GM19351 (cell line): Measurements from ENCODE around the gene GIN1.
"Not testable (repeated sequence)": the region's sequence is repeated elsewhere in the genome, so short reads cannot be mapped to it uniquely, and the experiment has no call there.

Experiments
- ATAC-seq: cut with Tn5 transposase; IDR thresholded peaks from one replicate; pipeline ENCODE4 v1.9.1; 2021; ENCODE audit warnings: mild to moderate bottlenecking, moderate library complexity; ENCODE audit not compliant: unreplicated experiment

The GIN1 gene

DNA sequence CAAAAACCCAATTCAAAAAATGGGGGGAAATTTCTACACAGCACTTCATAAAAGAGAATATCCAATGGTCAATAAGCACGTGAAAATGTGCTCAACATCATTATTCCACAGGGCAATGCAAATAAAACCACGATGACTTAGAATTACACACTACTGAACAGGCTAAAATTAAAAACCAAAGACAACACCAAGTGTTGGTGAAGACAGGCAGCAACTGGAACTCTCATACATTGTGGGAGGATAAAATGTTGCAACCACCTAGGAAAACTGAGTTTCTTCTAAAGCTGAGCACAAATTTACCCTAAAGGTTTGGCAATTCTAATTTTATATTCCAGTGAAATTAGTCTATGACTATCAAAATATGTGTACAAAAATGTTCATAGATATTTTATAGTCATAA is 9.5 kb downstream of the GIN1 start:
- ATAC-seq, result no peak

DNA sequence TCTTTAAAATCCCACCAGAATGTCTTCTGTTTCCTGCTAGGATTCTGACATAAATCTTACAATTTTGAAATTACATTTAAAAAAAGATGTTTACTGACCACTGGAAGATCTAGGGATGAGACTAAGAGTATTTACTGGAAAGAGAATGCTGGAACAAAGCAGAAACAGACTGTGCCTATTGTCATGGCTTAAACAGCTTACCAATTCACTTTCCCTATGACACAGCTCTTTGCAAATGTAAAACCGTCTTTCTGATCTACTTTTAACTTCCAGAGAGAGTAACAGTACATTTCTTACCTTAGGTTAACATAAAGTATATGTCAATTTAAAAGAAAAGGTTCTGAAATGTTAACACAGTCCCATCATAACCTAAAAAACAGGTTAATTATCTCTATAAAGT is 10.7 kb downstream of the GIN1 start:
- ATAC-seq, result peak; percentile 44

DNA sequence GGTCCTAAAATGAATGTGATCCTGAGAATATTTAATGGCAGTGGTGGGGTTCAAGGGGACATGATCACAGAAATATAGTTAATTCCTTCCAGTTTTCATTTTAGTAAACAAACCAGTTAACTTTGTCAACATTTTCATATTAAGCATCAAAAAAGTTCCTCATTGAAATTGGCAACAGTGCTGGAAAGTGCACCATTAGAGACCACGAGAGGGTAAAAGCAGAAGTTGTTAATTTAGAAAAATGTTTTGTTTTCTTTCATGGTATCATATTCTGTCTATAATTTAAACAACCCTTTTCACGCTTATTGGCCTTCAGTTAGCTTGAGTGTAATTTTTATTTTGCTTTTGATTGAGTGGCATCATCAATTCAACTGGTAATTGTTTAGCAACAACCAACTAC is 11.9 kb downstream of the GIN1 start:
- ATAC-seq, result no peak

DNA sequence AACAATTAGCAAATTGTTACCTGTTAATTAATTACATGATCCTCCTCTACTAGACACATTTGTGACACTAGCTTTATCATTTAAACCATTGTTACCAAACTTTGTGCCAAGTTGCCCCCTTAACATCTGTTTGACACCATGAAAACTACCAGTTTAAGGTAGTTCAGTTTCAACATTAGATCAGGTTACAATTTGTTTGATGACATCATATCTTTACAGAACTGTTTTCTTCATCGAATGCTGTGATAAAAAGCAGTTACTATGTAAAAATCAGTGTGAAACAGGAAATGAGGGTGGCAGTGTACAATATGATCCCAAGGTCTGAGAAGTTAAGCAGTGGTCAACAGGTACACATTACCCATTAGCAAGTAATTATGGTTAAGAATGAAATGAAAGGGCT is 17.7 kb downstream of the GIN1 start:
- no peak for ATAC-seq

DNA sequence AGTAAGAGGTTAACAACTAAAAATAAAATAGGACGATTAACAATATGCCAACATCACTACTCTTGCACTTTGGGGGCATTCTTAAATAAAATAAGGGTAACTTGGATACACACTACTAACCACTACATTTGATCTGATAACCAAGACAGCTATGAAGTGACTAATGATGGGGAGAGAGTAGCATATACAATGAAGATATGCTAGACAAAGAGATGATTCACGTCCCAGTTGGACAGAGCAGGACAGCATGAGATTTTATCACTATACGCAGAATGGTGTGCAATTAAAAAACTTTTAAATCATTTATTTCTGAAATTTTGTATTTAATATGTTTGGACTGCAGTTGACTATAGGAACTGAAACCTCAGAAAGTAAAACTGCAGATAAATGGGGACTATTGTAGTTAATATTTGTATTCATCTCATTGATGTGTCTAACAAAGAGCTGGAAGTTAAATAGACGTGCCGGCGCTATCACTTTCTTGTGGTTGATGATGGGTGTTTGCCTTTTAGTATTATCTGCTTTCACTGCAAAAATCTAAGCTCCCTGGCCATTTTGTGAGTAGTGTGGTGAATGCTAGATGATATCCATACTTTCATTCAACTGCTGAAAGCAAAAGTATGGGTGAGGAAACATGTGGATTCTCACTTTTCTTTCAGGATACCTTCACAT is 18.7 kb downstream of the GIN1 start:
- no peak for ATAC-seq

DNA sequence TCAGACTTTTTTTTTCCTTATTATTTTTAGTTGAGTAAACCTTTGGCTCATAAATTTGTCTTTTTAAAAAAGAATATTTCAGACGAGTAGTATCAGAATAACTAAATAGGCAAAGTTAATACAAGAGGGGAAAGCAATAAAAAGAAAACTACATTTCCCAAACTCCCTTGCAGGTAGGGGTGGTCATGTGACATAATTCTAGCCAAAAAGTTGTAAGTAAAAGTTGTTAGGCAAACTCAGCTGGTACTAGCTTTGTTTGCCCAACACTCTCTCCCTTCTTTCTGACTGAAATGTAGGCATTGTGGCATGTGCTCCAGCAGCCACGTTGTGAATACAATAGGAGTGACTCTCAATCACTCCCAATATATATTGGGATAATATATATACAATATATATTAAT is 20.9 kb downstream of the GIN1 start:
- ATAC-seq, result no peak

DNA sequence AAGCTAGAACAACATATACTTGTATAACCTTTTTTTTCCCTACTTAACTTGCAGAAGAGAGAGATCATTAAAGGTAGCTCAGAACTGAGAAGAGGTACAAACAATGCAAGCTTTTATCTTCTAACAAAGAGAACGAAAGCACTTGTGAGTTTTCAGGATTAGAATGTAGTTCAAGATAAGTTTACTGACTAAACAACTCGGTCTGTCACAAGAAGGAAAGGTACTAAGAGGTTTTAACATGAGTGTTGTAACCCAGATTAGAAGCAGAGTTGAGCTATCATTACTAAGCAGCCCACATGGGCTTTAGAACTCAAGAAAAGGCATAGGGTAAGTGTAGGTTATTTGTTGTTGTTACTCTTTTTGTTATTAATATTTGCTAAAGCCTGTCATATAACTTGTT is 25.2 kb downstream of the GIN1 start:
- ATAC-seq, result no peak

DNA sequence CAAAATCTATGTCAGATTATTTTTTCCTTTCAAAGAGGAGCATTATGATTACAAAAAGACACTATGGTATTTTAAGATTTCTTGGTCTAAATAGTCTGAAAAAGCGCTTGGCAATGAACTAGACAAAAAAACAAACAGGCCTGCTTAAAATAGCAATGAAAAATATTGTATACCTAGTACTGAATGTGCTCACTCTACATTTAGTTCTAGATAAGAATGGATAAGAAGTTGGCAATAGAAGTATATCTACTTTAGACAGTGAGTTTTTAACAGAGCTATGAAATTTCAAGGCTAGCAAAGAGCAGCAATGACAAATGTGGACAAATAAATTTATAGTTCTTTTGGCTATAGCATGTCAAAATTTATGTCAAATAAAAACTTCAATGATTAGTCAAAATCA is 26.2 kb downstream of the GIN1 start:
- ATAC-seq, result no peak

DNA sequence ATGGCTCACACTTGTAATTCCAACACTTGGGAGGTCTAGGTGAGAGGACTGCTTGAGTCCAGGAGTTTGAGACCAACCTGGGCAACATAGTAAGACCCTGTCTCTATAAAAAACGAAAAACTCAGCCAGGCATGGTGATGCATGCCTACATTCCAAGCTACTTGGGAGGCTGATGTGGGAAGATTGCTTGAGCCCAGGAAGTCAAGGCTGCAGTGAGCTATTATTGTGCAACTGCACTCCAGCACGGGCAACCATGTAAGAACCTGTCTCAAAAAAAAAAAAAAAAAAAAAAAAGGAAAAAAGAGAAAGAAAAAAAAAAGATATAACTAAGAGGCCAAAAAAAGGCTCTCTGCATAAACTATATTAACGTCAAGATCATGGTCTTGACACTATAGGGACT is 27.3 kb downstream of the GIN1 start:
- no peak for ATAC-seq

DNA sequence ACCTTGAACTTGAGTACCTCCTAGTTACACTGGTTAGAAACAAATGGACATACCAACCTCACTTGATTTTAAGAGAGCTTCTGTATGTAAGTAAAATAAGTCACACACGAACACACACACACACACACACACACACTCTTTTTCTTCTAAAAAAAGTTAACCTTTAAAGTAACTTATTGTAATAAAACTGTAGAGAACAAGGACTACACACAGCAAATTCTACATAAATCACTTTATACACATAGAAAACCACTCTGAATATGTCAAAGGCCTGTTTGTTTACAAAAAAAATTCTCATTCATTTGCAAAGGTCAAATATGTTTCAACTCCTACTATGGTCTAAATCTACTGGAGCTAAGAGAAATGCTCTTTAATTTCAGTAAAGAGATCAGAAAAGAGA is 29.1 kb downstream of the GIN1 start:
- no peak for ATAC-seq

DNA sequence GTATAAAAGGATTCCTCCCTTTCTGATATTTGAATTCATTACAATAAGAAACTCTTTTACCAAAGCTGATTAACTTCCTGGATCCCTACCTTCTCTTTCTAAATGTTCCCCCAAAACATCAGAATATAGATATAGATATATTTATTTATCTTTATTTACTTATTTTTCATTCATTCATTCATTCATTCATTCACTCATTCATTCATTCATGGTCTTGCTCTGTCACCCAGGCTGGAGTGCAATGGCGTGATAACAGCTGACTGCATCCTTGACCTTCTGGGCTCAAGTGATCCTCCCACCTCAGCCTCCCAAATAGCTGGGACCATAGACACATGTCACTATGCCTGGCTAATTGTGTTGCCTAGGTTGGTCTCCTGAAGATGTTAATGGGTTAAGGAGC is 30.7 kb downstream of the GIN1 start:
- no peak for ATAC-seq

DNA sequence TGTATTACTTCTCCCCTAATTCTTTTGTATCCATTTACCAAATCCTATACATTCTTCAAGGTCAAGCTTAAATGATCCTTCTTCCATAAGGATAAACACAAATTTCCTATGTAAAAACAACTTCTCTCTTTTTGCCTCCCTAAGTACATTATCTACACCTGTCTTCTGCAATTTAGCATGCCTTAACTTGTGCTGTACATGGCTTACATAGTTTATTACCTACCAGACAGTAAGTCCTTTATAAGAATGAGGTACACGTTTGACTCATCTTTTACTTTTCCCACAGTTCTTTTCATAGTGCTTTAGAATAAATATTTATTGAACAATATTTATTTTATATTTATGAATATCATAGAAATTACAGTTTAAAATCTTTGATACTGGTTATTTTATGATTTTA is 33.4 kb downstream of the GIN1 start:
- no peak for ATAC-seq

DNA sequence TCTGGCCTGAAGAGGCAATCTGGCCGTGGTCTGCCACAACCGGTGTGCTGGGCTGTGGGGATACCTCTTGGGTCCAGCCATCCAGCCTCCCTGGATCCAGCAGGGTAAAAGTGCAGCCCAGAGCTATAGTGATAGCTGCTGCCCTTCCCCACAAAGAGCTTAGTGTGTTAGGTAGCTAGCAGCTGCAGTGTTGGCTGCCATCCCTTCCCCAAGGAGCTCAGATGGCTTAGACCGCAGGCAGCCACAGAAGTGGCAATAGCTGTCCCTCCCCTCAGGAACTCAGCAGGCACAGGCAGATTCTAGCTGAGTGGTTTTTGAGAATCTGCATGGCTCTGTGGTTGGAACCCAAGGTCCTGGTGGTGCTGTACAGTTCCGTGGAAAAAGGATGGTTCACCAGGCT is 40.1 kb downstream of the GIN1 start:
- no peak for ATAC-seq

DNA sequence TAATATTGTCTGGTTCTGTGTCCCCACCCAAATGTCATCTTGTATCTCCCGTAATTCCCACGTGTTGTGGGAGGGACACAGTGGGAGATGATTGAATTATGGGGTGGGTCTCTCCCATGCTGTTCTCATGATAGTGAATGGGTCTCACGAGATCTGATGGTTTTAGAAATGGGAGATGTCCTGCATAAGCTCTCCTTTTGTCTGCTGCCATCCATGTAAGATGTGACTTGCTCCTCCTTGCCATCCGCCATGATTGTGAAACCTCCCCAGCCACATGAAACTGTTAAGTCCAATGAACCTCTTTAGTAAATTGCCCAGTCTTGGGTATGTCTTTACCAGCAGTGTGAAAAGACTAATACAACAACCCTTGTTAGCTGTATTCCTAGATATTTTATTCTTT is 44.5 kb downstream of the GIN1 start:
- no peak for ATAC-seq

DNA sequence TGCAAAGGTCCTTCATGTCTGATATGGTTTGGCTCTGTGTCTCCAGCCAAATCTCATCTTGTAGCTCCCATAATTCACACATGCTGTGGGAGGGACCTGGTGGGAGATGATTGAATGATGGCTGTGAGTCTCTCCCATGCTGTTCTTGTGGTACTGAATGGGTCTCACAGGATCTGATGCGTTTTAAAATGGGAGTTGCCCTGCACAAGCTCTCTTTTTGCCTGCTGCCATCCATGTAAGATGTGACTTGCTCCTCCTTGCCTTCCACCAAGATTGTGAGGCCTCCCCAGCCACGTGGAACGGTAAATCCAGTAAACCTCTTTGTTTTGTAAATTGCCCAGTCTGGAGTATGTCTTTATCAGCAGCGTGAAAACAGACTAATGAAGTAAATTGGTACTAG is 46.4 kb downstream of the GIN1 start:
- not testable (repeated sequence) for ATAC-seq

DNA sequence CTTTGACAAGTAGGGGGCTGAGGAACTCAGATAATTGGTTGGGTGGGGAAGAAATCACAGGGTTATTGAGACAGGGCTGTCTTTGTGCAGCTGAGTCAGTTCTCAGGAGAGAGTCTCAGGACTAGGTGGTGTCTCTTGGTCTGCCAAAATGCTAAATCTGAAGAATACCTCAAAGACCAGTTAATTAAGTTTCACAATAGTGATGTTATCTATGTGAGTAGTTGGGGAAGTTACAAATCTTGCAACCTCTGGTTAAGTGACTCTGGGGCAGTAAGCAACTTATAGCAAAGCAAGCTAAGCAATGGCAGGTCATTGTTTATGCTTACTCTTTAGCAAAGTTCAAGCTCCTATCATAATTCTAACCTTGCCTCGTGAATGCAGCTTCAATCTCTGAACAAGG is 53.6 kb downstream of the GIN1 start:
- ATAC-seq, result no peak

DNA sequence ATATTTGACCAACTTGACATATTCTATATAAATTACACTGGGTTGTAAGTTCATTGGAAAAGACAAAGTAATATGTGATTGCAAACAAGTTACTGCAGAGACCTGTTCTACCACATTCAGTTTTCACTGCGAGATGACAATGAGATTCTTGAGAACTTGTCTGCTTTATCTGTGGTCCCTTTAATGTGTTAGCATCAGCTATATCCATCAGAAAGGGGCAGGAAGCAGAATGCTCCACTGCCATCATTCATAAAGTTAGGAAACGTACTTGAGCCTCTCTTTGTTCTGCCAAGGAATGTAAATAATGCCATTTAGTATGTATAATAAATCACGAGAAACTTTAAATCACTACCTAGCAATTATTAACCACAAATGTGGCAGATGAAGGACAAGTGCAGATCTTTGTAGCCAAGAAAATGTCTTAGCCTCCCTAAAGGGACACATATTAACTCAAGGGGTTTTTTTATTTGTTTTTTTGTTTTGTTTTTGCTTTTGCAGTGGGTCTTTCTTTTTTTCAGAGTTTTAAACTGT is 59.4 kb downstream of the GIN1 start:
- no peak for ATAC-seq

DNA sequence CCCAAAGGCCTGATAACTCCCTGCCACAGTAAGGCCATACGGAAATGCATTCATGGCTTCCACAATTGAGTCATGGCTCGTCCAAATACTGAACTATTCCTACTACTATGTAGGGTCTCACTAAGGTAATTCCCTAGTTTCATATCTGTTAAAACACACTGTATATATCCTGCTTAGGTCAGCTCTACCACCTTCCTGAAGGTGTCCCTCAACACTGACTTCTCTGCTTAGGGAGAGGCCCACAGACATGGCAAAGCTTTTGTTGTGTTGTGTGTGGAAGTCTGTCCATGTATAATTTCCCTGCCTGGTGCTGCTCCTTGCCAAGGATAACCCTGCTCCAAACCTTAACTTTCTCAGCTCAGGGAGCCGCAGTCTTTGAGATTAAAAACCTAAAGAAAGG is 60.4 kb downstream of the GIN1 start:
- ATAC-seq, result no peak

DNA sequence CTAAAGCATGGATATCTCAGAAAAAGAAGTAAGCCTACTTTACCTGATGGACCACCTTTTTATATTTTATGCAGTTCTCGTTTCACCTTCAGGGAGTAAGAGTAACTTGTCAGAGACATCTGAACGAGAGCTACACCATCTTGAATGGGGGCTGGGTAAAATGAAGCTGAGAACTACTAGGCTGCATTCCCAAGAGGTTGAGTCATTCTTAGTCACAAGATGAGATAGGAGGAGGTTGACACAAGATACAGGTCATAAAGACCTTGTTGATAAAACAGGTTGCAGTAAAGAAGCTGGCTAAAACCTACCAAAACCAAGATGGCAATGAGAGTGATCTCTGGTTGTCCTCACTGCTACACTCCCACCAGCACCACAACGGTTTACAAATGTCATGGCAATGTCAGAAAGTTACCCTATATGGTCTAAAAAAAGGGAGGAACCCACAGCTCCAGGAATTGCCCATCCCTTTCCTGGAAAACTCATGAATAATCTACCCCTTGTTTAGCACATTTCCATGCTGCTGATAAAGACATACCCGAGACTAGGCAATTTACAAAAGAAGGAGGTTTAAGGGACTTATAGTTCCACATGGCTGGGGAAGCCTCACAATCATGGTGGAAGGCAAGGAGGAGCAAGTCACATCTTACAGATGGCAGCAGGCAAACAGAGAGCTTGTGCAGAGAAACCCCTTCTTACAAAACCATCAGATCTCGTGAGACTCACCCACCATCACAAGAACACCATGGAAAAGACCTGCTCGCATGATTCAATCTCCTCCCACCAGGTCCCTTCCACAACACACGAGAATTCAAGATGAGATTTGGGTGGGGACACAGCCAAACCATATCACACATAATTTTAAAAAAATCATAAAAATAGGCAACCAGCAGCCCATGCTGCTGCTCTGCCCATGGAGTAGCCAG is 62.5 kb downstream of the GIN1 start:
- no peak for ATAC-seq

DNA sequence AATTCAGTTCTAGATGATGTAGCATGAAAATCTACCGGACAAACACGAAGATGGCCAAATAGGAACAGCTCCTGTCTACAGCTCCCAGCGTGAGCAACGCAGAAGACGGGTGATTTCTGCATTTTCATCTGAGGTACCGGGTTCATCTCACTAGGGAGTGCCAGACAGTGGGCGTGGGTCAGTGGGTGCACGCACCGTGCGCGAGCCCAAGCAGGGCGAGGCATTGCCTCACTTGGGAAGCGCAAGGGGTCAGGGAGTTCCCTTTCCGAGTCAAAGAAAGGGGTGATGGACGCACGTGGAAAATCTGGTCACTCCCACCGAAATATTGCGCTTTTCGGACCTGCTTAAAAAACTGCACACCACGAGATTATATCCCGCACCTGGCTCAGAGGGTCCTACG is 73.2 kb downstream of the GIN1 start:
- ATAC-seq, result not testable (repeated sequence)

DNA sequence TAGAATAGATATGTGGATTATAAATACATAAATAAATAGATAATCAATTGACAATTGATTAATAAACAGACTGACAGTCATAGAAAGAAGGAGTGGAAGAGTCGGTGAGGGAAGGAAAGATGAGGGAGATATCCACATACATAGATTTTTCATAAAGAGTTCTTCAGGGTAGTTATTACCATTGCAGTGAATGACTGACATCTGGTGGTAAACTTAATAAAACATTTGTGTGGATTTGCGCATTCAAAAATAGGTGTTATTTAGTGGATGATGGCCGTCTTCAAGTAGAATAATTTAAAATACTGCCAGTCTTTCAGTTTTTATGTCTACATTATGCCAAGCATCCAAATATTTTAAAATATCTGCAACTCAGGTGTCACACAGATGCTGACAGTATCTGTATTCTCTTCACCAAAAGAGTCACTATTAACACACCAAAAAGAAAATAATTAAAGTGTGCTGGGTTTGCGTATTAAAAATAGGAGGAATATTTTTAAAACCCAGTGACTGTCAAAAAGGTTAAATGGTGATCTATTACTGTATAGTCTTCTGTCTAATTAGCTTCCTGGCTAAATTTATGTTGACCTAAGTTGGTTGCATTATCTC is 78.8 kb downstream of the GIN1 start:
- peak; percentile 60 for ATAC-seq
